Fibroblast of the aortic adventitia (primary cell): ENCODE results near the gene SIM2. TPM values are rescaled to one million over a fixed set of nuclear protein-coding genes. Genes with fewer than 3 reads are reported as not detected.
"Not testable (repeated sequence)": the region's sequence is repeated elsewhere in the genome, so short reads cannot be mapped to it uniquely, and the experiment has no call there.

Experiments used
- DNase-seq: peaks from one replicate; pipeline ENCODE4 v3.0.0-alpha.2; 2010; ENCODE audit warnings: low read depth
- H3K4me3 ChIP-seq: 2 replicates; pipeline ENCODE4 v1.5.1; 2011; ENCODE audit warnings: low read depth, mild to moderate bottlenecking, control low read depth, low read length, moderate library complexity
- CTCF ChIP-seq: IDR thresholded peaks from 2 replicates; pipeline ENCODE4 v1.5.1; 2011; ENCODE audit warnings: mild to moderate bottlenecking, low read length, control low read depth, inconsistent platforms; ENCODE audit not compliant: insufficient read depth
- total RNA-seq: library from RNA; depleted of rRNA; stranded (reverse); fragments of >200 nt; gene quantifications from 2 replicates; pipeline ENCODE4 v1.2.3, GENCODE V29; 2012; ENCODE audit warnings: low replicate concordance

SIM2 gene
- total RNA-seq, 1 donor = 0.18 TPM

DNA sequence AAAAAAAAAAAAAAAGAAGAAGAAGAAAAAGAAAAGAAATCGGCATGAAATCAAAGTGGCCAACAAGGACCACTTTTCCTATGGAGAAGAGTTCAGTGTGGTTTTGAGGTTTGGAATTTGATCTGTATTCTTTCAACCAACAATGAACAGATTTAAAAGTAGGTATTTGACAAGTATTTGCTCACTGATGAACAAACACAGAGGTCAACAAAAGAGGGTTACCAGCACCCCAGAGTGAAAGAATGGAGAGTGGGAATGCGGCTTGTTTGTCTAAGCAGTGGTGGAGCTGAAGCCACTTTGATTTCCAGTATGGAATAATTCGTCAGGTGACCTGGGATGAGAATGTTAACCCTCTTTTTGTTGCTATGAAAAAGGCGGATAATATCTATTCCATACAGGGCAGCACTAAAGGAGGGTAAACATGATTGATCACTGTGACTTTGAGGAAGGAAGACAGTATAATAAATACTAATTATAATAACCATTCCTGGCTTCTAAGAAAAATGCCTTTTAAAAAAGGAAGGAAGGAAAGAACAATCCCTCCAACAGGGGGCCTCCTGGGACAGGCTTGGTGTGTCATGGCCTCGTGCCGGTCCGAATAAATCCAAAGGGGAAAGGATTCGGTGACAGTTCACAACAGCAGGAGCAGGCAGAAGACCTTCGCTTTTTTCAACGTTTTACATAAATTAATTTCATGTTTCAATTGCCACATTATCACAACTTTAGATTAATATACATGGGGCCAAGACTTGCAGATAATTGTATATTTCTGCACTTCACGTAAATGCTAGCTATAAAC is 37.2 kb upstream of the SIM2 start:
- peak; percentile 56 for TF ChIP-seq CTCF
- H3K4me3 ChIP-seq = no peak overlapping the region
- DNase-seq = peak; percentile 28

GRCh38 chr21:36663033-36663855 is 35.7 kb upstream of the SIM2 start:
- DNase-seq = peak; percentile 16
- no peak for TF ChIP-seq CTCF
- no peak overlapping the region for H3K4me3 ChIP-seq

DNA sequence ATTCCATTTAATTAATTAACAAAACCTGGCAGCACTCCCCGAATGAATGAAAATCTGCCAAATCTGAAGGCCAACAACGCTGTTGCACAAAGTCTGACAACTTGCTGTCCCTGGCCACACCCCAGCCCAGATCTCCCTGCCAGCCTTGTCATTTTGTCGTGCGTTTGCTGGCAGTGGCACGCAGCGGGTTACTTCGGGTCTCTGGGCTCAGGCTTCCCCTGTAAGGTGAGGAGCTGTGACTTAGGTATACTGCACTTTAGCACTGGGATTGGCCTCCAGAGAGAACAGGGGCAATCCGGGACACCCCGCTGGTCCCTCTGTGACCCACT is 34.3 kb upstream of the SIM2 start:
- no peak for DNase-seq
- TF ChIP-seq CTCF = no peak
- H3K4me3 ChIP-seq = no peak overlapping the region

DNA sequence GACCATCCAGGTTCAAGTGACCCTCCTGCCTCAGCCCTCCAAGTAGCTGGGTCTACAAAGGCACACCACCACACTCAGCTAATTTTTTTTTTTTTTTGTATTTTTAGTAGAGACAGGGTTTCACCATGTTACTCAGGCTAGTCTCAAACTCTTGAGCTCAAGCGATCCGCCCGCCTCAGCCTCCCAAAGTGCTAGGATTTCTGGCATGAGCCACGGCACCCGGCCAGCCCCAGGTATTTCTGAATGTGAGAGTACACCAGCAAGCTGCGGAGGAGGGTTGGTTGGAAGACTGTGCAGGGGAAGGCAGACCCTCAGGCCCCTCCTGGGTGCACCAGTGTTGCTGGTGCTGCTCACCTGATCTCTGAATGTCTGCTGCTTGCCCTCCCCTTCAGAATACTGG is 33.1 kb upstream of the SIM2 start:
- TF ChIP-seq CTCF = no peak
- no peak overlapping the region for H3K4me3 ChIP-seq
- DNase-seq = no peak

- no peak overlapping the region for H3K4me3 ChIP-seq
- no peak for DNase-seq
- no peak for TF ChIP-seq CTCF
These were observed 30.2 kb upstream of the SIM2 start for GRCh38 chr21:36668713-36669112.

GRCh38 chr21:36671836-36672235 is 27.1 kb upstream of the SIM2 start:
- no peak for DNase-seq
- no peak for TF ChIP-seq CTCF
- H3K4me3 ChIP-seq = no peak overlapping the region

DNA sequence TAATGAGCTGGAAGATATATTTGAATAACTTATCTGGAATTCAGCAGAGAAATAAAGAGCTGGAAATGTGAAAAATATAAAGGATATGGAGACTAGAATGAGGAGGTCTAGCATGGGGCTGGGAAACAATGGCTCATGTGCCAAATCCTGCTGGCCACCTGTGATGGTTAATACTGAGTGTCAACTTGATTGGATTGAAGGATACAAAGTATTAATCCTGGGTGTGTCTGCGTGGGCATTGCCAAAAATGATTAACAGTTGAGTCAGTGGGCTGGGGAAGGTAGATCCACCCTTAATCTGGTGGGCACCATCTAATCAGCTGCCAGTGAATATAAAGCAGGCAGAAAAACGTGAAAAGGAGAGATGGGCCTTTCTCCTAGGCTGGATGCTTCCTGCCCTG is 26.6 kb upstream of the SIM2 start:
- DNase-seq, H3K4me3 ChIP-seq: not testable (repeated sequence)
